GM15510 (cell line): ENCODE measurements around the gene FNDC3B.

Source experiments
- POLR2A ChIP-seq: IDR thresholded peaks from 3 replicates; pipeline ENCODE4 v1.6.1; 2011; ENCODE audit warnings: borderline replicate concordance; ENCODE audit not compliant: insufficient read length; ENCODE audit errors: extremely low read depth

The FNDC3B gene

GRCh38 chr3:172262991-172263608 lies 223.7 kb downstream of the FNDC3B start:
- TF ChIP-seq POLR2A: no peak

GRCh38 chr3:172263781-172264486 lies 224.6 kb downstream of the FNDC3B start:
- no peak for TF ChIP-seq POLR2A

GRCh38 chr3:172266103-172266502 lies 226.7 kb downstream of the FNDC3B start:
- no peak for TF ChIP-seq POLR2A

GRCh38 chr3:172268425-172268824 lies 229.0 kb downstream of the FNDC3B start:
- no peak for TF ChIP-seq POLR2A

- TF ChIP-seq POLR2A: no peak
Observed at GRCh38 chr3:172268868-172269267, 229.5 kb downstream of the FNDC3B start.

- TF ChIP-seq POLR2A: no peak
Observed at GRCh38 chr3:172270557-172271166, 231.3 kb downstream of the FNDC3B start.

GRCh38 chr3:172271386-172271976 lies 232.1 kb downstream of the FNDC3B start:
- no peak for TF ChIP-seq POLR2A

- no peak for TF ChIP-seq POLR2A
Observed at GRCh38 chr3:172272698-172273097, 233.3 kb downstream of the FNDC3B start.

- TF ChIP-seq POLR2A: no peak
Observed at GRCh38 chr3:172273378-172273777, 234.0 kb downstream of the FNDC3B start.

GRCh38 chr3:172274906-172275305 lies 235.5 kb downstream of the FNDC3B start:
- no peak for TF ChIP-seq POLR2A

GRCh38 chr3:172275586-172275985 lies 236.2 kb downstream of the FNDC3B start:
- TF ChIP-seq POLR2A: no peak

GRCh38 chr3:172276103-172276502 lies 236.7 kb downstream of the FNDC3B start:
- no peak for TF ChIP-seq POLR2A

- TF ChIP-seq POLR2A: no peak
Observed at GRCh38 chr3:172277151-172277652, 237.8 kb downstream of the FNDC3B start.

GRCh38 chr3:172279191-172279640 lies 239.8 kb downstream of the FNDC3B start:
- no peak for TF ChIP-seq POLR2A

- TF ChIP-seq POLR2A: no peak
Observed at GRCh38 chr3:172279974-172280373, 240.6 kb downstream of the FNDC3B start.
